Endothelial cell of umbilical vein (primary cell): ENCODE results near the gene SLC35D1. TPM values are rescaled to one million over a fixed set of nuclear protein-coding genes. Genes with fewer than 3 reads are reported as not detected.

Source experiments
- BruUV-seq: library from RNA; stranded (reverse); fragments of 400-500 nt; replicated peaks from 2 replicates; lab custom pipeline; 2021; lab: Mats Ljungman, UMichigan
- CTCF ChIA-PET: fragments of 300-600, 350-600 bp; sonication (Branson Sonifier 250); formaldehyde crosslinking; loops from one replicate; lab custom pipeline; 2021; ENCODE audit warnings: antibody characterized with exemption, inconsistent platforms; lab: Charles Lee
- POLR2A ChIA-PET: fragments of 300-600, 350-600 bp; sonication (Branson Sonifier 250); formaldehyde crosslinking; loops from one replicate; lab custom pipeline; 2021; ENCODE audit warnings: antibody characterized with exemption, inconsistent platforms; lab: Charles Lee
- DNase-seq: peaks from one replicate; pipeline ENCODE4 v3.0.0-alpha.2; 2011; ENCODE audit warnings: low read depth, low spot score
- FAIRE-seq: peaks from 2 replicates; lab custom pipeline; 2011; peaks lifted over from hg19 to GRCh38; lab: Jason Lieb, UNC
- H2AFZ ChIP-seq: 2 replicates; pipeline ENCODE4 v1.6.0; 2012; ENCODE audit warnings: low read depth, low read length, control low read depth, inconsistent platforms
- H3K27ac ChIP-seq: 2 replicates; pipeline ENCODE4 v1.5.1; 2011; ENCODE audit warnings: low read depth, mild to moderate bottlenecking, control low read depth, low read length, moderate library complexity; ENCODE audit not compliant: insufficient read depth
- H3K27me3 ChIP-seq, 2 experiments: 2 replicates each; pipeline versions ENCODE4 v1.6.0 to v1.6.1; 2011; ENCODE audit warnings: low read length in 2 of 2, mixed read lengths in 1 of 2; ENCODE audit not compliant: control insufficient read depth in 2 of 2, insufficient read depth in 2 of 2
- H3K36me3 ChIP-seq, 2 experiments: 2 replicates in 1 of 2; 3 replicates in 1 of 2; pipeline ENCODE4 v1.5.1; 2011; ENCODE audit warnings: low read length in 2 of 2, mild to moderate bottlenecking in 1 of 2, moderate library complexity in 1 of 2; ENCODE audit not compliant: control insufficient read depth in 2 of 2, insufficient read depth in 2 of 2; ENCODE audit errors: extremely low read depth in 1 of 2
- H3K4me1 ChIP-seq: 3 replicates; pipeline ENCODE4 v1.5.1; 2011; ENCODE audit warnings: mild to moderate bottlenecking, low read length; ENCODE audit not compliant: control insufficient read depth, insufficient read depth; ENCODE audit errors: extremely low read depth
- H3K4me2 ChIP-seq: 2 replicates; pipeline ENCODE4 v1.6.1; 2011; ENCODE audit warnings: low read length, control low read depth, mixed read lengths; ENCODE audit not compliant: insufficient read depth
- H3K4me3 ChIP-seq, 3 experiments: fragments of 200-600 bp in 1 of 3; sonication (generic), shearing (Covaris generic) in 1 of 3; replicated peaks in 1 of 3; 2 replicates each; pipeline ENCODE4 v1.5.1; 2011 to 2016; ENCODE audit warnings: control low read depth in 3 of 3, low read length in 3 of 3, mild to moderate bottlenecking in 2 of 3, inconsistent platforms in 1 of 3, low read depth in 1 of 3, moderate library complexity in 1 of 3; ENCODE audit not compliant: insufficient read depth in 1 of 3
- H3K79me2 ChIP-seq: 2 replicates; pipeline ENCODE4 v1.6.0; 2012; ENCODE audit warnings: low read length, inconsistent platforms; ENCODE audit not compliant: control insufficient read depth, insufficient read depth
- H3K9ac ChIP-seq: replicated peaks from 2 replicates; pipeline ENCODE3; 2011; ENCODE audit warnings: low read length, control low read depth; ENCODE audit not compliant: insufficient read depth; ENCODE audit errors: extremely low read depth
- H3K9me1 ChIP-seq: replicated peaks from 3 replicates; pipeline ENCODE4 v1.6.0; 2011; ENCODE audit warnings: mild to moderate bottlenecking, low read length; ENCODE audit not compliant: control insufficient read depth, insufficient read depth; ENCODE audit errors: extremely low read depth
- H3K9me3 ChIP-seq: replicated peaks from 2 replicates; pipeline ENCODE4 v1.5.1; 2012; ENCODE audit warnings: low read length, inconsistent platforms; ENCODE audit not compliant: control insufficient read depth, insufficient read depth
- H4K20me1 ChIP-seq: replicated peaks from 2 replicates; pipeline ENCODE3; 2011; ENCODE audit warnings: mild to moderate bottlenecking, low read length; ENCODE audit not compliant: control insufficient read depth, insufficient read depth; ENCODE audit errors: extremely low read depth
- EZH2 ChIP-seq: IDR thresholded peaks from 2 replicates; pipeline ENCODE4 v1.6.1; 2012; ENCODE audit warnings: borderline replicate concordance, low read depth, mild to moderate bottlenecking, moderate library complexity, low read length, inconsistent platforms; ENCODE audit not compliant: severe bottlenecking
- FOS ChIP-seq: IDR thresholded peaks from 2 replicates; pipeline ENCODE4 v1.6.1; 2011; ENCODE audit warnings: mild to moderate bottlenecking, low read length, moderate library complexity, borderline replicate concordance; ENCODE audit not compliant: insufficient read depth
- GATA2 ChIP-seq: IDR thresholded peaks from 2 replicates; pipeline ENCODE4 v1.7.0; 2011; ENCODE audit warnings: low read depth, mild to moderate bottlenecking, moderate library complexity, mixed read lengths, low read length; ENCODE audit not compliant: insufficient read length, insufficient read depth
- JUN ChIP-seq: IDR thresholded peaks from 2 replicates; pipeline ENCODE4 v1.6.1; 2011; ENCODE audit warnings: borderline replicate concordance, low read depth; ENCODE audit not compliant: insufficient read length, insufficient read depth
- MYC ChIP-seq: IDR thresholded peaks from one replicate; pipeline ENCODE4 v1.6.1; 2011; ENCODE audit warnings: mild to moderate bottlenecking, low read depth, low read length
- POLR2A ChIP-seq: IDR thresholded peaks from 2 replicates; pipeline ENCODE4 v1.6.1; 2012; ENCODE audit warnings: low read depth, mild to moderate bottlenecking, control low read depth, low read length
- POLR2AphosphoS5 ChIP-seq: IDR thresholded peaks from 2 replicates; pipeline ENCODE4 v1.6.1; 2012; ENCODE audit warnings: low read depth, mild to moderate bottlenecking, control low read depth, low read length, moderate library complexity; ENCODE audit not compliant: insufficient read depth
- dilution Hi-C: fragments of 300-500 bp; cut with MboI; formaldehyde crosslinking; loops from one replicate; pipeline ENCODE4 v1.15.0; 2019; ENCODE audit warnings: low sequenced_read_pairs; ENCODE audit not compliant: extremely low pct_ligation_motif_present
- intact Hi-C: fragments of 100-400 bp; cut with micrococcal nuclease; formaldehyde crosslinking; loops from one replicate; pipeline ENCODE4 v1.10.0; 2022
- polyA plus RNA-seq, 4 experiments: library from polyadenylated mRNA; depleted of rRNA in 3 of 4; stranded (reverse) in 3 of 4; unstranded in 1 of 4; fragments of >200 nt; gene quantifications; 2 replicates each; pipeline versions ENCODE4 v1.2.1 to v1.2.3, GENCODE V29; 2011 to 2012; ENCODE audit warnings: missing spikeins in 1 of 4
- total RNA-seq: library from RNA; stranded (reverse); gene quantifications from 2 replicates; pipeline ENCODE4 v1.2.3, GENCODE V29; 2021
- TF ChIP-seq, protein P1 (sequence below): IDR thresholded peaks from 2 replicates; pipeline ENCODE4 v1.6.1; 2011; ENCODE audit not compliant: insufficient read depth, insufficient read length
- TF ChIP-seq, protein P2 (sequence below), 2 donors: IDR thresholded peaks; 1 replicate in 1 of 2; 2 replicates in 1 of 2; pipeline ENCODE4 v1.5.1; 2011; ENCODE audit warnings: low read length in 2 of 2, mild to moderate bottlenecking in 2 of 2, moderate library complexity in 2 of 2, control low read depth in 1 of 2, inconsistent platforms in 1 of 2, low read depth in 1 of 2; ENCODE audit not compliant: insufficient read depth in 1 of 2; ENCODE audit errors: extremely low read depth in 1 of 2

SLC35D1 gene
- total and polyA plus RNA-seq, 2 donors (not counting 3 experiments of a cell fraction or from before 2014, with no cell fraction given) = 3.5 to 6.6 TPM

- Histone ChIP-seq H3K9ac (no peak overlapping the region), H3K36me3 (no peaks in the 10 kb centered on the region), H3K9me1 (no peaks in the 10 kb centered on the region), H4K20me1 (no peaks in the 10 kb centered on the region), H3K4me2 (no peak overlapping the region), H3K9me3 (no peaks in the 10 kb centered on the region), H3K4me1 (no peaks in the 10 kb centered on the region), H3K27ac (no peak overlapping the region), H3K4me3 (no peak overlapping the region), H3K79me2 (no peaks in the 10 kb centered on the region), H2AFZ (no peak overlapping the region), H3K27me3 (no peaks in the 10 kb centered on the region)
- dilution Hi-C loops = no loop called here
- FAIRE-seq = no peak
- intact Hi-C loops = no loop called here
- no peak for DNase-seq
- BruUV-seq = no TSS peak
- POLR2A ChIA-PET = no interaction called here
- TF ChIP-seq POLR2AphosphoS5 = no peak
- no peak for TF ChIP-seq EZH2
- TF ChIP-seq GATA2 = no peak
- CTCF ChIA-PET = interaction anchor here (0.6 to 3.3 kb wide), 5 partner anchors 9 to 144 kb away, joined by 3 to 20 read pairs (median 3); no protein-coding TSS in a partner anchor
Observed at GRCh38 chr1:67005068-67005467, 48.9 kb downstream of the SLC35D1 start.

- H3K4me1 ChIP-seq = no peaks in the 10 kb centered on the region
- H3K79me2 ChIP-seq = no peaks in the 10 kb centered on the region
- no peak for TF ChIP-seq JUN
- no peak for TF ChIP-seq MYC
- no peak for TF ChIP-seq POLR2AphosphoS5
- no peak for TF ChIP-seq GATA2
- TF ChIP-seq, protein P1, sequence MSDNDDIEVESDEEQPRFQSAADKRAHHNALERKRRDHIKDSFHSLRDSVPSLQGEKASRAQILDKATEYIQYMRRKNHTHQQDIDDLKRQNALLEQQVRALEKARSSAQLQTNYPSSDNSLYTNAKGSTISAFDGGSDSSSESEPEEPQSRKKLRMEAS = no peak
- TF ChIP-seq, protein P2, sequence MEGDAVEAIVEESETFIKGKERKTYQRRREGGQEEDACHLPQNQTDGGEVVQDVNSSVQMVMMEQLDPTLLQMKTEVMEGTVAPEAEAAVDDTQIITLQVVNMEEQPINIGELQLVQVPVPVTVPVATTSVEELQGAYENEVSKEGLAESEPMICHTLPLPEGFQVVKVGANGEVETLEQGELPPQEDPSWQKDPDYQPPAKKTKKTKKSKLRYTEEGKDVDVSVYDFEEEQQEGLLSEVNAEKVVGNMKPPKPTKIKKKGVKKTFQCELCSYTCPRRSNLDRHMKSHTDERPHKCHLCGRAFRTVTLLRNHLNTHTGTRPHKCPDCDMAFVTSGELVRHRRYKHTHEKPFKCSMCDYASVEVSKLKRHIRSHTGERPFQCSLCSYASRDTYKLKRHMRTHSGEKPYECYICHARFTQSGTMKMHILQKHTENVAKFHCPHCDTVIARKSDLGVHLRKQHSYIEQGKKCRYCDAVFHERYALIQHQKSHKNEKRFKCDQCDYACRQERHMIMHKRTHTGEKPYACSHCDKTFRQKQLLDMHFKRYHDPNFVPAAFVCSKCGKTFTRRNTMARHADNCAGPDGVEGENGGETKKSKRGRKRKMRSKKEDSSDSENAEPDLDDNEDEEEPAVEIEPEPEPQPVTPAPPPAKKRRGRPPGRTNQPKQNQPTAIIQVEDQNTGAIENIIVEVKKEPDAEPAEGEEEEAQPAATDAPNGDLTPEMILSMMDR (IDR thresholded peaks at IDR 0.05; ENCODE audit: extremely low read depth in 1 of 2, insufficient read depth in 1 of 2, low read depth in 1 of 2, low read length in 2 of 2) = no peak
- TF ChIP-seq POLR2A = no peak
- no peak for TF ChIP-seq EZH2
- no peak for TF ChIP-seq FOS
- dilution Hi-C loops (no loop called here), intact Hi-C loops (no loop called here)
- no peaks in the 10 kb centered on the region for H3K27me3 ChIP-seq
- H3K27ac ChIP-seq = no peak overlapping the region
- H4K20me1 ChIP-seq = no peaks in the 10 kb centered on the region
- H3K36me3 ChIP-seq = no peaks in the 10 kb centered on the region
- FAIRE-seq (no peak), DNase-seq (no peak)
- H3K4me3 ChIP-seq = no peak overlapping the region
- POLR2A ChIA-PET = no interaction called here
- no peak overlapping the region for H3K9ac ChIP-seq
- H3K9me1 ChIP-seq = no peaks in the 10 kb centered on the region
- BruUV-seq = no TSS peak
- H2AFZ ChIP-seq = no peak overlapping the region
- CTCF ChIA-PET = interaction anchor here (1.1 to 3.3 kb wide), 4 partner anchors 8 to 145 kb away, joined by 3 to 20 read pairs (median 6); no protein-coding TSS in a partner anchor
- H3K4me2 ChIP-seq = no peak overlapping the region
- no peaks in the 10 kb centered on the region for H3K9me3 ChIP-seq
Observed at GRCh38 chr1:67004176-67004575, 49.8 kb downstream of the SLC35D1 start.
